ENCODE measurements around the gene IFT43.

- no peak for TF ChIP-seq TCF7 (CRISPR knock-in tag; IDR thresholded peaks at IDR 0.05; ENCODE audit: low read depth)
- TF ChIP-seq CTCF (IDR thresholded peaks at IDR 0.05), result no peak
- no peak for TF ChIP-seq ZNF121 (CRISPR knock-in tag; IDR thresholded peaks at IDR 0.05)
- no peak for TF ChIP-seq ZNF232 (CRISPR knock-in tag; IDR thresholded peaks at IDR 0.05)
- TF ChIP-seq MAX (CRISPR knock-in tag; IDR thresholded peaks at IDR 0.05), result no peak
- no peak for TF ChIP-seq SP1 (CRISPR knock-in tag; conservative IDR thresholded peaks at IDR 0.05)
- TF ChIP-seq FOXJ3 (CRISPR knock-in tag; IDR thresholded peaks at IDR 0.05; ENCODE audit: borderline replicate concordance), result no peak
- TF ChIP-seq NR1H2 (CRISPR knock-in tag; IDR thresholded peaks at IDR 0.05), result no peak
- TF ChIP-seq, protein P1, sequence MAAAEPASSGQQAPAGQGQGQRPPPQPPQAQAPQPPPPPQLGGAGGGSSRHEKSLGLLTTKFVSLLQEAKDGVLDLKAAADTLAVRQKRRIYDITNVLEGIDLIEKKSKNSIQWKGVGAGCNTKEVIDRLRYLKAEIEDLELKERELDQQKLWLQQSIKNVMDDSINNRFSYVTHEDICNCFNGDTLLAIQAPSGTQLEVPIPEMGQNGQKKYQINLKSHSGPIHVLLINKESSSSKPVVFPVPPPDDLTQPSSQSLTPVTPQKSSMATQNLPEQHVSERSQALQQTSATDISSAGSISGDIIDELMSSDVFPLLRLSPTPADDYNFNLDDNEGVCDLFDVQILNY (CRISPR knock-in tag; IDR thresholded peaks at IDR 0.05), result no peak
- no peak for TF ChIP-seq TEAD1 (CRISPR knock-in tag; IDR thresholded peaks at IDR 0.05)
- TF ChIP-seq NFYB (CRISPR knock-in tag; conservative IDR thresholded peaks at IDR 0.05; ENCODE audit: low read depth), result no peak
- no peak for TF ChIP-seq ESRRA (CRISPR knock-in tag; IDR thresholded peaks at IDR 0.05; ENCODE audit: borderline replicate concordance)
- TF ChIP-seq, protein P2, sequence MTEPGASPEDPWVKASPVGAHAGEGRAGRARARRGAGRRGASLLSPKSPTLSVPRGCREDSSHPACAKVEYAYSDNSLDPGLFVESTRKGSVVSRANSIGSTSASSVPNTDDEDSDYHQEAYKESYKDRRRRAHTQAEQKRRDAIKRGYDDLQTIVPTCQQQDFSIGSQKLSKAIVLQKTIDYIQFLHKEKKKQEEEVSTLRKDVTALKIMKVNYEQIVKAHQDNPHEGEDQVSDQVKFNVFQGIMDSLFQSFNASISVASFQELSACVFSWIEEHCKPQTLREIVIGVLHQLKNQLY (CRISPR knock-in tag; IDR thresholded peaks at IDR 0.05), result no peak
These were observed 6.2 kb downstream of the IFT43 start for GRCh38 chr14:75991753-75992152.
